ENCODE data around the gene FHAD1. TPM values are rescaled to one million over a fixed set of nuclear protein-coding genes. Genes with fewer than 3 reads are reported as not detected.

Gene FHAD1
- total and polyA plus RNA-seq, 2 donors (not counting 3 experiments of a cell fraction or from before 2014, with no cell fraction given): 0.04 to 0.69 TPM

DNA sequence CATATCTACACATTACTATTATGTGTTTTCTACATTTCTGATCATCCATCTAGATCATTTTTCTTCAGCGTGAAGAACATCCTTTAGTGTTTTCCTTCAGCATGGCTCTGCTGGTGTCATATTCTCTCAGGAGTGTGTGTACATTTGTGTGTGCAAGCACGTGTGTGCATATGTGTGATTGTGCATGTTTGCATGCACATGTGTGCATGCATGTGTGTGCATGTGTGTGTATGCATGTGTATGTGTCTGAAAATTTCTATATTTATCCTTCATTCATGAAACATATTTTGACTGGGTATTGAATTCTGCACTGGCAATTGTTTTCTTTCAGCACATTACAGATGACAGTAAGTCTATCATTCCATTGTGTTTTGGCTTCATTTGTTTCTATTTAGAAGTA, 74.6 kb downstream of the FHAD1 start:
- intact Hi-C loops (cut with micrococcal nuclease): loop anchor here (10.0 kb wide), 1 partner anchor 423 kb away; the partner anchor contains the start of gene TMEM82

DNA sequence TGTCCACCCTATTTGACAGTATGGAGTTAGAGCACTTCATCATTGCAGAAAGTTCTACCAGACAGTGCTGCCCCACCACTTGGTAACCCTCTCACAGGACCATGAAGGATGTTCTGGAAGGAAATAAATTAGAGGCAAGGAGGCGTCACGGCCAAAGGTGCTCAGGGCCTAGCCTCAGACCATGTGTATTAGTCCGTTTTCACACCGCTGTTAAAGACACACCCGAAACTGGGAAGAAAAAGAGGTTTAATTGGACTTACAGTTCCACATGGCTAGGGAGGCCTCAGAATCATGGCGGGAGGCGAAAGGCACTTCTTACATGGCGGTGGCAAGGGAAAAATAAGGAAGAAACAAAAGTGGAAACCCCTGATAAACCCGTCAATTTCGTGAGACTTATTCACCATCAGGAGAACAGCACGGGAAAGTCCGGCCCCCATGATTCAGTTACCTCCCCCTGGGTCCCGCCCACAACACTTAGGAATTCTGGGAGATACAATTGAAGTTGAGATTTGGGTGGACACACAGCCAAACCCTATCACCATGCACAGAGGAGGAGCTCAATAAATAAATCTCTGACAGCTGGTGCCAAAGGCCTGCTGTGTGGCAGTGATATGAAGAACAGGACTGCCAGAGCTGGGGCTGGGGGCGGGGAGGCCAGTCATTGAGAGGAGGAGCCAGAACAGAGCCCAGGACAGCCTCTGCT, 75.8 kb downstream of the FHAD1 start:
- no peaks in the 10 kb centered on the region for H3K4me1 ChIP-seq (ENCODE audit: control insufficient read depth, extremely low read depth, insufficient read depth, low read length)
- CTCF ChIA-PET: interaction anchor here (0.7 to 4.5 kb wide), 41 partner anchors 8 to 204 kb away, joined by 3 to 332 read pairs (median 5); partner anchors contain the start of genes CASP9, CTRC, DNAJC16 and EFHD2
- no peaks in the 10 kb centered on the region for H3K27me3 ChIP-seq (ENCODE audit: control insufficient read depth in 2 of 2, insufficient read depth in 2 of 2, low read length in 2 of 2)
- POLR2A ChIA-PET: interaction anchor here (0.9 kb wide), 1 partner anchor 87 kb away, joined by 4 read pairs; the partner anchor contains the start of gene EFHD2
- H3K4me3 ChIP-seq (replicated peaks in 1 of 3; ENCODE audit: insufficient read depth in 1 of 3, low read depth in 1 of 3, low read length in 3 of 3): no peak overlapping the region
- intact Hi-C loops (cut with micrococcal nuclease): loop anchor here (1.0 to 10.0 kb wide), 6 partner anchors 87 to 422 kb away; partner anchors contain the start of genes CASP9, EFHD2 and TMEM82
- H4K20me1 ChIP-seq (replicated peaks; ENCODE audit: control insufficient read depth, extremely low read depth, insufficient read depth, low read length): no peaks in the 10 kb centered on the region
- no peak overlapping the region for H3K4me2 ChIP-seq (ENCODE audit: insufficient read depth, low read length)
- dilution Hi-C loops (cut with MboI; ENCODE audit: extremely low pct_ligation_motif_present, low sequenced_read_pairs): loop anchor here (10.0 kb wide), 1 partner anchor 92 kb away; no protein-coding TSS in a partner anchor
- TF ChIP-seq, protein P1, sequence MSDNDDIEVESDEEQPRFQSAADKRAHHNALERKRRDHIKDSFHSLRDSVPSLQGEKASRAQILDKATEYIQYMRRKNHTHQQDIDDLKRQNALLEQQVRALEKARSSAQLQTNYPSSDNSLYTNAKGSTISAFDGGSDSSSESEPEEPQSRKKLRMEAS (IDR thresholded peaks at IDR 0.05; ENCODE audit: insufficient read depth, insufficient read length): no peak
- TF ChIP-seq EZH2 (IDR thresholded peaks at IDR 0.05; ENCODE audit: borderline replicate concordance, low read depth, low read length, severe bottlenecking) (no peak), JUN (IDR thresholded peaks at IDR 0.05; ENCODE audit: borderline replicate concordance, insufficient read depth, insufficient read length, low read depth) (no peak), POLR2AphosphoS5 (IDR thresholded peaks at IDR 0.05; ENCODE audit: insufficient read depth, low read depth, low read length) (no peak), FOS (IDR thresholded peaks at IDR 0.05; ENCODE audit: borderline replicate concordance, insufficient read depth, low read length) (no peak), POLR2A (IDR thresholded peaks at IDR 0.05; ENCODE audit: low read depth, low read length) (no peak), MYC (IDR thresholded peaks at IDR 0.05; ENCODE audit: low read depth, low read length) (no peak), GATA2 (IDR thresholded peaks at IDR 0.05; ENCODE audit: insufficient read depth, insufficient read length, low read depth, low read length) (no peak)
- TF ChIP-seq, protein P2, sequence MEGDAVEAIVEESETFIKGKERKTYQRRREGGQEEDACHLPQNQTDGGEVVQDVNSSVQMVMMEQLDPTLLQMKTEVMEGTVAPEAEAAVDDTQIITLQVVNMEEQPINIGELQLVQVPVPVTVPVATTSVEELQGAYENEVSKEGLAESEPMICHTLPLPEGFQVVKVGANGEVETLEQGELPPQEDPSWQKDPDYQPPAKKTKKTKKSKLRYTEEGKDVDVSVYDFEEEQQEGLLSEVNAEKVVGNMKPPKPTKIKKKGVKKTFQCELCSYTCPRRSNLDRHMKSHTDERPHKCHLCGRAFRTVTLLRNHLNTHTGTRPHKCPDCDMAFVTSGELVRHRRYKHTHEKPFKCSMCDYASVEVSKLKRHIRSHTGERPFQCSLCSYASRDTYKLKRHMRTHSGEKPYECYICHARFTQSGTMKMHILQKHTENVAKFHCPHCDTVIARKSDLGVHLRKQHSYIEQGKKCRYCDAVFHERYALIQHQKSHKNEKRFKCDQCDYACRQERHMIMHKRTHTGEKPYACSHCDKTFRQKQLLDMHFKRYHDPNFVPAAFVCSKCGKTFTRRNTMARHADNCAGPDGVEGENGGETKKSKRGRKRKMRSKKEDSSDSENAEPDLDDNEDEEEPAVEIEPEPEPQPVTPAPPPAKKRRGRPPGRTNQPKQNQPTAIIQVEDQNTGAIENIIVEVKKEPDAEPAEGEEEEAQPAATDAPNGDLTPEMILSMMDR (IDR thresholded peaks at IDR 0.05; ENCODE audit: extremely low read depth in 1 of 2, insufficient read depth in 1 of 2, low read depth in 1 of 2, low read length in 2 of 2): no peak
- no peaks in the 10 kb centered on the region for H3K36me3 ChIP-seq (ENCODE audit: control insufficient read depth in 2 of 2, extremely low read depth in 1 of 2, insufficient read depth in 2 of 2, low read length in 2 of 2)
- no peaks in the 10 kb centered on the region for H3K9me3 ChIP-seq (replicated peaks; ENCODE audit: control insufficient read depth, insufficient read depth, low read length)
- H3K79me2 ChIP-seq (ENCODE audit: control insufficient read depth, insufficient read depth, low read length): no peaks in the 10 kb centered on the region
- H2AFZ ChIP-seq (ENCODE audit: low read depth, low read length): no peak overlapping the region
- BruUV-seq (replicated peaks): no TSS peak
- peak; percentile 34 for DNase-seq (ENCODE audit: low read depth, low spot score)
- no peak for FAIRE-seq
- no peaks in the 10 kb centered on the region for H3K9me1 ChIP-seq (replicated peaks; ENCODE audit: control insufficient read depth, extremely low read depth, insufficient read depth, low read length)
- H3K9ac ChIP-seq (replicated peaks; ENCODE audit: extremely low read depth, insufficient read depth, low read length): no peak overlapping the region
- H3K27ac ChIP-seq (ENCODE audit: insufficient read depth, low read depth, low read length): no peak overlapping the region

More for the DNA sequence above, 74.6 kb downstream of the FHAD1 start:
- no peaks in the 10 kb centered on the region for H3K4me1 ChIP-seq (ENCODE audit: control insufficient read depth, extremely low read depth, insufficient read depth, low read length)
- no peaks in the 10 kb centered on the region for H3K27me3 ChIP-seq (ENCODE audit: control insufficient read depth in 2 of 2, insufficient read depth in 2 of 2, low read length in 2 of 2)
- H3K9me3 ChIP-seq (replicated peaks; ENCODE audit: control insufficient read depth, insufficient read depth, low read length): no peaks in the 10 kb centered on the region
- BruUV-seq (replicated peaks): no TSS peak
- H3K4me2 ChIP-seq (ENCODE audit: insufficient read depth, low read length): no peak overlapping the region
- POLR2A ChIA-PET: no interaction called here
- DNase-seq (ENCODE audit: low read depth, low spot score) (no peak), FAIRE-seq (no peak)
- CTCF ChIA-PET: interaction anchor here (1.2 to 4.5 kb wide), 2 partner anchors 108 to 119 kb away, joined by 3 to 332 read pairs; no protein-coding TSS in a partner anchor
- H4K20me1 ChIP-seq (replicated peaks; ENCODE audit: control insufficient read depth, extremely low read depth, insufficient read depth, low read length): no peaks in the 10 kb centered on the region
- no peak overlapping the region for H2AFZ ChIP-seq (ENCODE audit: low read depth, low read length)
- H3K4me3 ChIP-seq (replicated peaks in 1 of 3; ENCODE audit: insufficient read depth in 1 of 3, low read depth in 1 of 3, low read length in 3 of 3): no peak overlapping the region
- no peak overlapping the region for H3K9ac ChIP-seq (replicated peaks; ENCODE audit: extremely low read depth, insufficient read depth, low read length)
- no peaks in the 10 kb centered on the region for H3K9me1 ChIP-seq (replicated peaks; ENCODE audit: control insufficient read depth, extremely low read depth, insufficient read depth, low read length)
- dilution Hi-C loops (cut with MboI; ENCODE audit: extremely low pct_ligation_motif_present, low sequenced_read_pairs): loop anchor here (10.0 kb wide), 1 partner anchor 93 kb away; no protein-coding TSS in a partner anchor
- no peaks in the 10 kb centered on the region for H3K36me3 ChIP-seq (ENCODE audit: control insufficient read depth in 2 of 2, extremely low read depth in 1 of 2, insufficient read depth in 2 of 2, low read length in 2 of 2)
- H3K79me2 ChIP-seq (ENCODE audit: control insufficient read depth, insufficient read depth, low read length): no peaks in the 10 kb centered on the region
- H3K27ac ChIP-seq (ENCODE audit: insufficient read depth, low read depth, low read length): no peak overlapping the region
- TF ChIP-seq POLR2A (IDR thresholded peaks at IDR 0.05; ENCODE audit: low read depth, low read length) (no peak), MYC (IDR thresholded peaks at IDR 0.05; ENCODE audit: low read depth, low read length) (no peak), JUN (IDR thresholded peaks at IDR 0.05; ENCODE audit: borderline replicate concordance, insufficient read depth, insufficient read length, low read depth) (no peak)
- TF ChIP-seq, protein P1 (IDR thresholded peaks at IDR 0.05; ENCODE audit: insufficient read depth, insufficient read length): no peak

Data from endothelial cell of umbilical vein (primary cell).